SK-N-SH (cell line): Measurements from ENCODE around the gene THY1. TPM values are rescaled to one million over a fixed set of nuclear protein-coding genes. Genes with fewer than 3 reads are reported as not detected.

Experiments
- CTCF ChIA-PET: fragments of 300-600, 350-600 bp; formaldehyde crosslinking; extraction: SDS; loops from one replicate; lab custom pipeline; 2021; lab: Yijun Ruan, JAX
- POLR2A ChIA-PET: fragments of 350-600 bp; sonication (Branson Sonifier 250); formaldehyde crosslinking; extraction: SDS; loops from one replicate; lab custom pipeline; 2020; ENCODE audit warnings: antibody characterized with exemption, inconsistent platforms; lab: Yijun Ruan, JAX
- DNase-seq: peaks from one replicate; pipeline ENCODE4 v3.0.0; 2012
- H2AFZ ChIP-seq: fragments of 200-600 bp; sonication (generic); 2 replicates; pipeline ENCODE4 v1.8.1; 2016; ENCODE audit warnings: antibody characterized with exemption, mild to moderate bottlenecking, low read depth
- H3F3A ChIP-seq: fragments of 200-600 bp; sonication (generic); replicated peaks from 2 replicates; pipeline ENCODE3; 2016; ENCODE audit warnings: antibody characterized with exemption, mild to moderate bottlenecking; ENCODE audit not compliant: insufficient read depth
- H3K27ac ChIP-seq, 2 experiments: fragments of 200-500 bp in 1 of 2; fragments of 200-600 bp in 1 of 2; sonication (Bioruptor generic) in 1 of 2; sonication (generic), shearing (Covaris generic) in 1 of 2; 2 replicates each; pipeline versions ENCODE4 v1.5.1 to v1.6.1; 2014 to 2016; ENCODE audit warnings: low read depth in 2 of 2, inconsistent platforms in 1 of 2, low read length in 1 of 2, mild to moderate bottlenecking in 1 of 2, mixed read lengths in 1 of 2
- H3K27me3 ChIP-seq: fragments of 200-600 bp; sonication (generic), shearing (Covaris generic); 2 replicates; pipeline ENCODE4 v1.6.1; 2016; ENCODE audit warnings: mixed run types; ENCODE audit not compliant: insufficient read depth
- H3K36me3 ChIP-seq, 2 experiments: fragments of 200-500 bp in 1 of 2; fragments of 200-600 bp in 1 of 2; sonication (Bioruptor generic) in 1 of 2; sonication (generic) in 1 of 2; replicated peaks in 1 of 2; 2 replicates each; pipeline versions ENCODE3 to v1.5.1; 2014 to 2016; ENCODE audit warnings: low read length in 1 of 2, mild to moderate bottlenecking in 1 of 2; ENCODE audit not compliant: insufficient read depth in 2 of 2, control insufficient read depth in 1 of 2
- H3K4me1 ChIP-seq, 2 experiments: fragments of 200-500 bp in 1 of 2; fragments of 200-600 bp in 1 of 2; sonication (Bioruptor generic) in 1 of 2; sonication (generic), shearing (Covaris generic) in 1 of 2; 2 replicates each; pipeline versions ENCODE4 v1.5.1 to v1.6.1; 2014 to 2016; ENCODE audit warnings: low read depth in 1 of 2, low read length in 1 of 2, mixed run types in 1 of 2; ENCODE audit not compliant: insufficient read depth in 2 of 2, control insufficient read depth in 1 of 2
- H3K4me2 ChIP-seq: fragments of 200-600 bp; sonication (generic), shearing (Covaris generic); 2 replicates; pipeline ENCODE4 v1.6.1; 2017; ENCODE audit warnings: mixed run types
- H3K4me3 ChIP-seq, 2 experiments: fragments of 200-500 bp in 1 of 2; fragments of 200-600 bp in 1 of 2; sonication (Bioruptor generic) in 1 of 2; sonication (generic), shearing (Covaris generic) in 1 of 2; 2 replicates each; pipeline versions ENCODE4 v1.5.1 to v1.8.1; 2014 to 2016; ENCODE audit warnings: low read depth in 2 of 2, inconsistent platforms in 1 of 2, low read length in 1 of 2, mild to moderate bottlenecking in 1 of 2, mixed read lengths in 1 of 2, moderate library complexity in 1 of 2
- H3K79me2 ChIP-seq: fragments of 200-600 bp; sonication (generic); 2 replicates; pipeline ENCODE4 v1.8.1; 2017; ENCODE audit warnings: mild to moderate bottlenecking; ENCODE audit not compliant: insufficient read depth
- H3K9ac ChIP-seq: fragments of 200-600 bp; sonication (generic); 2 replicates; pipeline ENCODE4 v1.6.1; 2017; ENCODE audit warnings: mixed run types
- H3K9me2 ChIP-seq: fragments of 200-600 bp; sonication (generic); 2 replicates; pipeline ENCODE4 v1.6.1; 2017; ENCODE audit warnings: mixed run types
- H3K9me3 ChIP-seq: fragments of 200-600 bp; sonication (generic); 2 replicates; pipeline ENCODE4 v1.6.1; 2017; ENCODE audit warnings: mixed run types, mild to moderate bottlenecking, moderate library complexity
- H4K20me1 ChIP-seq: fragments of 200-600 bp; sonication (generic); 2 replicates; pipeline ENCODE4 v1.6.1; 2017; ENCODE audit warnings: mild to moderate bottlenecking, mixed run types; ENCODE audit not compliant: insufficient read depth
- CHD2 ChIP-seq: fragments of 150-350 bp; IDR thresholded peaks from 2 replicates; pipeline ENCODE4 v1.6.1; 2018; ENCODE audit warnings: low read length; ENCODE audit not compliant: partially characterized antibody
- EZH2phosphoT487 ChIP-seq: fragments of 200-600 bp; sonication (generic); IDR thresholded peaks from 2 replicates; pipeline ENCODE4 v1.6.1; 2017; ENCODE audit warnings: low read depth, mixed run types, mild to moderate bottlenecking, antibody characterized with exemption, moderate library complexity, borderline replicate concordance
- FOSL2 ChIP-seq: IDR thresholded peaks from 2 replicates; pipeline ENCODE4 v1.4.0; 2012; ENCODE audit warnings: low read depth, mild to moderate bottlenecking, moderate library complexity, borderline replicate concordance
- FOXJ3 ChIP-seq: sonication (generic); formaldehyde crosslinking; IDR thresholded peaks from 2 replicates; pipeline ENCODE4 v1.5.1; 2020; ENCODE audit warnings: mild to moderate bottlenecking, missing genetic modification reagents
- MEF2A ChIP-seq: IDR thresholded peaks from 2 replicates; pipeline ENCODE4 v1.4.0; 2012; ENCODE audit warnings: low read depth, borderline replicate concordance
- NFIC ChIP-seq: IDR thresholded peaks from 2 replicates; pipeline ENCODE4 v1.4.0; 2012; ENCODE audit warnings: borderline replicate concordance
- TCF12 ChIP-seq: IDR thresholded peaks from 2 replicates; pipeline ENCODE4 v1.4.0; 2012
- TEAD4 ChIP-seq: IDR thresholded peaks from 2 replicates; pipeline ENCODE4 v1.4.0; 2012; ENCODE audit warnings: mild to moderate bottlenecking, borderline replicate concordance; ENCODE audit not compliant: insufficient read depth
- ZBTB33 ChIP-seq: IDR thresholded peaks from 2 replicates; pipeline ENCODE4 v1.4.0; 2012; ENCODE audit warnings: low read depth, borderline replicate concordance
- WGBS: methylation state at CpG from one replicate; pipeline ENCODE4 v1.1.6; 2017; ENCODE audit warnings: low lambda C conversion rate; 5-methylcytosine and 5-hydroxymethylcytosine counted together
- polyA plus RNA-seq, 3 experiments: library from polyadenylated mRNA; depleted of rRNA; stranded (reverse); fragments of >200 nt; gene quantifications; 2 replicates each; pipeline ENCODE4 v1.2.3, GENCODE V29; 2012
- TF ChIP-seq, protein P1 (sequence below): IDR thresholded peaks from 2 replicates; pipeline ENCODE4 v1.4.0; 2012; ENCODE audit warnings: low read depth

THY1 gene
- polyA plus RNA-seq, 1 of the 3 experiments (the other 2 are of a cell fraction), result 1,091 TPM

GRCh38 chr11:119453881-119454280, 30.9 kb upstream of the THY1 start:
- Histone ChIP-seq H3K9me2 (no peaks in the 10 kb centered on the region), H3K79me2 (no peaks in the 10 kb centered on the region), H3K4me1 (peaks cover 0 to 2% of the 10 kb centered on the region in 2 experiments; a peak in 1 of 4 replicates), H3K36me3 (no peaks in the 10 kb centered on the region), H3K4me2 (no peak overlapping the region), H3K9ac (no peak overlapping the region), H2AFZ (no peak overlapping the region), H3K4me3 (no peak overlapping the region), H4K20me1 (no peaks in the 10 kb centered on the region), H3F3A (peaks cover 3% of the 10 kb centered on the region), H3K9me3 (no peaks in the 10 kb centered on the region), H3K27ac (no peak overlapping the region), H3K27me3 (no peaks in the 10 kb centered on the region)
- TF ChIP-seq EZH2phosphoT487, result no peak
- WGBS, result 63% methylated on average over 1 of the region's 1 CpG
- ChIA-PET CTCF (interaction anchor here (0.9 to 1.2 kb wide), 5 partner anchors 21 to 79 kb away, joined by 3 to 5 read pairs (median 3); no protein-coding TSS in a partner anchor), POLR2A (no interaction called here)
- DNase-seq, result no peak

DNA sequence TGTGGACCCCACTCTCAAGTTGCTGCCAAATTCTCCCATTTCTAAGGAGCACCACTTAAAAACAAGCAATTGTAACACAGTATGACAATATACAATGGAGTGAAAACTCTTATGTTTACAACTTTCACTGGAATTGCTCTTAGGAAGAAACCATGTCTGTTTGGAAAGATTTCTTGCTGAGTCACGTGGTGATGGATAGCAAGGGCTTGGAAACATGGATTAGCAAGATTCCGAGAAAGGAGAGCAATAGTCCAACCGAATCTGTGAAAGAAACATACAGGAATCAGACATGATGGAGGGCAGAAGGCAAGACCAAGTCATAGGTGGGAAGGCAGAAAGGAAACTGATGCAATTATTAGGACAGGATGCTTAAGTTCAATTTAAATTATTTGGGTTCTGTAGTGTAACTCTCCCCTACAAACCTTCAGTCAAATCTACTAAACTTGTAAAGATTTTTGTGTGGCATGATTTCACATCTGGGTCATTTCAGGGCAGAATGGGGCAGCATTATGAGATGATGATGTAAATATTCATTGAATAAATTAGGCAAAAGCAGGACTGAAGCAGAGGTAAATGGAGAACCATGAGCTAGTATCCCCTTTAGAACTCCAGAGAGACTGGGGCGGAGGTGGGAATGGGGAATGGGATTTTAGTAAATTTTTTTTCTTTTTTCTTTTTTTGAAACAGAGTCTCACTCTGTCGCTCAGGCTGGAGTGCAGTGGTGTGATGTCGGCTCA, 27.8 kb upstream of the THY1 start:
- WGBS, result 87% methylated on average over 6 of the region's 6 CpGs
- Histone ChIP-seq H4K20me1 (no peaks in the 10 kb centered on the region), H3F3A (no peaks in the 10 kb centered on the region), H3K9me2 (no peaks in the 10 kb centered on the region), H3K9me3 (no peaks in the 10 kb centered on the region), H3K4me2 (no peak overlapping the region), H2AFZ (no peak overlapping the region), H3K9ac (no peak overlapping the region), H3K36me3 (no peaks in the 10 kb centered on the region), H3K79me2 (no peaks in the 10 kb centered on the region), H3K27me3 (no peaks in the 10 kb centered on the region), H3K4me3 (no peak overlapping the region), H3K27ac (no peak overlapping the region), H3K4me1 (no peaks in the 10 kb centered on the region)
- TF ChIP-seq FOXJ3 (CRISPR knock-in tag) (no peak), MEF2A (no peak), ZBTB33 (no peak), FOSL2 (no peak), TEAD4 (no peak), NFIC (no peak), CHD2 (no peak), TCF12 (no peak), EZH2phosphoT487 (no peak)
- TF ChIP-seq, protein P1, sequence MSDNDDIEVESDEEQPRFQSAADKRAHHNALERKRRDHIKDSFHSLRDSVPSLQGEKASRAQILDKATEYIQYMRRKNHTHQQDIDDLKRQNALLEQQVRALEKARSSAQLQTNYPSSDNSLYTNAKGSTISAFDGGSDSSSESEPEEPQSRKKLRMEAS, result no peak
- DNase-seq, result no peak
- CTCF ChIA-PET, result interaction anchor here (1.3 to 2.0 kb wide), 2 partner anchors 24 to 76 kb away, joined by 4 to 5 read pairs; no protein-coding TSS in a partner anchor
- POLR2A ChIA-PET, result no interaction called here
